Fibroblast of mammary gland (primary cell): ENCODE data around the gene PPARA.

Experiments used
- DNase-seq: peaks from one replicate; pipeline ENCODE4 v3.0.0-alpha.2; 2010; ENCODE audit warnings: low read depth
- H3K4me3 ChIP-seq: 2 replicates; pipeline ENCODE4 v1.5.1; 2011; ENCODE audit warnings: low read depth, mild to moderate bottlenecking, low read length, moderate library complexity; ENCODE audit not compliant: control insufficient read depth
- TF ChIP-seq, protein P1 (sequence below): conservative IDR thresholded peaks from 2 replicates; pipeline ENCODE4 v1.5.1; 2011; ENCODE audit warnings: low read depth, low read length, inconsistent platforms; ENCODE audit not compliant: control insufficient read depth, insufficient read depth

Gene PPARA

DNA sequence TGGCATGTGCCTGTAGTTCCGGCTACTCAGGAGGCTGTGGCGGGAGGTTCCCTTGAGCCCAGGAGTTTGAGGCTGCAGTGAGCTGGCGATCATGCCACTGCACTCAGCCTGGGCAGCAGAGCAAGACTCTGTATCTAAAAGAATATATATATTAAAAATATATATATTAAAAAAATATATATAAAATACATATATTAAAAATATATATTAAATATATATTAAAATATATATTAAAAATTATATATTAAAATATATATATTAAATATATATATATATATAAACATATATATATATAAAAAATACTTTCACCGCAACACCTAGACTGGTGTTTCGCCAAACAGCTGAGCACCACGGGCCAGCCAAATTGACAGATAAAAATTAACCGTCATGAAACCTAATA lies 126.2 kb downstream of the PPARA start:
- no peak overlapping the region for H3K4me3 ChIP-seq
- TF ChIP-seq, protein P1, sequence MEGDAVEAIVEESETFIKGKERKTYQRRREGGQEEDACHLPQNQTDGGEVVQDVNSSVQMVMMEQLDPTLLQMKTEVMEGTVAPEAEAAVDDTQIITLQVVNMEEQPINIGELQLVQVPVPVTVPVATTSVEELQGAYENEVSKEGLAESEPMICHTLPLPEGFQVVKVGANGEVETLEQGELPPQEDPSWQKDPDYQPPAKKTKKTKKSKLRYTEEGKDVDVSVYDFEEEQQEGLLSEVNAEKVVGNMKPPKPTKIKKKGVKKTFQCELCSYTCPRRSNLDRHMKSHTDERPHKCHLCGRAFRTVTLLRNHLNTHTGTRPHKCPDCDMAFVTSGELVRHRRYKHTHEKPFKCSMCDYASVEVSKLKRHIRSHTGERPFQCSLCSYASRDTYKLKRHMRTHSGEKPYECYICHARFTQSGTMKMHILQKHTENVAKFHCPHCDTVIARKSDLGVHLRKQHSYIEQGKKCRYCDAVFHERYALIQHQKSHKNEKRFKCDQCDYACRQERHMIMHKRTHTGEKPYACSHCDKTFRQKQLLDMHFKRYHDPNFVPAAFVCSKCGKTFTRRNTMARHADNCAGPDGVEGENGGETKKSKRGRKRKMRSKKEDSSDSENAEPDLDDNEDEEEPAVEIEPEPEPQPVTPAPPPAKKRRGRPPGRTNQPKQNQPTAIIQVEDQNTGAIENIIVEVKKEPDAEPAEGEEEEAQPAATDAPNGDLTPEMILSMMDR, result no peak
- DNase-seq, result no peak

DNA sequence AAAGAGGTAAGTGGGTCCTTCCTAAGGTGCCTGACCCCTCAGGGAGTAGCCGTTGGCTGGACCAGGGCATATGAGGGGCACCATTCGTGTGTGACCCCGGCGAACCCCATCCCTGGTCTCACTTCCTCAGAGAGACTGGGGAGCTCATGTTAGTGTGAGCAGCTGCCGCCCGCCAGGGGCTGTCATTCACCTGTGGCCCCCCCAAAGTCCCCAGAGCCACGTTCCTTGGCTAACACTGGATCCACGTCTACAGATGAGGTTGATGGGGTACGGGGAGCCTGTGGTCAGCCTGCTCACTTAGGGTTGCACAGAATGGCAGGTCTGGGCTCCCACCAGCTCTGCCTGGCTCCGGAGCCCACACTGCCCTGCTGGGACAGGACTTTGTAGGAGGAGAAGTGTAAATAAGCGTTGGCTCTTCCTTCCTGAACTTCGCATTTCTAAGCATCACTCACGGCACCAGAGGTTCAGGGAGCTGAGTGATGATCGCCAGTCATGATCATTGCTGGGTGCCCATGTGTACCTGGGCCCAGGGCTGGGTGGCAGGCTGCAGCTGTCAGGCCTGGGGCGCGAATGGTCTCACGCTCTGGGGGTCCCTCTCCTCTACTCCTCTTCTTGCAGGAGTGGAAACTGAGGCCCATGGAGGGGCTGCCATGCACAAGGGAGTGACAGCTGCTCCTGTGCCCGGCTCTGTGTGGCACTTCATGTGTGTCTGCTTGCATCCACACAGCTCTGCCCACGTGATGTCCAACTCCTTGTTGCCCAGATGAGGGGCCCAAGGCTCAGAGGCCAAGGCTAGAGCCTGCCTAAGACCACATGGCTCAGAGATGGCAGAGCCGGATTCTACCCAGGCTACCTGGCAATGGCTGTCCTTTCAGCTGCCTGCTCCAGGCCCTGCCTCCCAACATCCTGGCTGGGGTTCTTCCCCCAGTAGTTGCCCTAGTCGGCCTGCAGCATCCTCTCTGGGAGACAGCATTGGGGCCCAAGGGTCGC lies 128.6 kb downstream of the PPARA start:
- TF ChIP-seq, protein P1, result no peak
- no peak for DNase-seq
- no peak overlapping the region for H3K4me3 ChIP-seq

DNA sequence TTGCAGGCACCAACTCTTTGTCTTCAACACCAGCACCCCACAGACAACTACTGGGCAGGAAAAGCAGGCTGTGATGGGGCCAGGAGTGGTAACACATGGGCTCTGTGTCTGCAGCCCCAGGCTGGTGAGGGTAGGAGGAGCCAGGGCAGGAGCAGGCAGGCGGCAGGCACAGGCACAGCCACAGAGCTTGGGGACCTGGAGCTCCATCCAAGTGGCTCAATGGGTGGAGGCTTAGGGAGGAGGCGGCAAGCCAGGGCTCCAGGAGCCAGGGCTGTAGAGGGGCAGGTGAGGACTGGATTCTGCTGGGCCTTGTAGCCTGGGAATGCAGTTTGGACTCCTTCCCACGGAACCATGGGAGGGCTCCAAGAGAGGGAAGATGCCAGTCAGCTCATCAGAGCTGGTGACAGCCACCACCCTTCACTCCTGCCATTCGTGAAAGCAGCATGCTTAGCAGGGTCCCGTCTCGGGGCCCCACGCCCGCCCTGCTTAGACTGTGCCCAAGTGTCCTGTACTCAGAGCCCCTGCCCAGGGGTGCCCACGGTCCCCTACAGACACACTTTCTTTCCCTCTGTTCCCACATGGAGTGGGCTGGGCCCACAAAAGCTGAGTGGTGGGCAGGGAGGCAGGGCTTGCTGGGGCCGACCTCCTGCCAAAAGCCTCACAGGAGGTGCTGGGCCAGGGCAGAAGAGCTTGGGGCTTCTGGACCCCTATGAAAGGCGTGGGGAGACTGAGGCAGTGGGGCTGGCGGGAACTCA lies 129.9 kb downstream of the PPARA start:
- TF ChIP-seq, protein P1, result no peak

DNA sequence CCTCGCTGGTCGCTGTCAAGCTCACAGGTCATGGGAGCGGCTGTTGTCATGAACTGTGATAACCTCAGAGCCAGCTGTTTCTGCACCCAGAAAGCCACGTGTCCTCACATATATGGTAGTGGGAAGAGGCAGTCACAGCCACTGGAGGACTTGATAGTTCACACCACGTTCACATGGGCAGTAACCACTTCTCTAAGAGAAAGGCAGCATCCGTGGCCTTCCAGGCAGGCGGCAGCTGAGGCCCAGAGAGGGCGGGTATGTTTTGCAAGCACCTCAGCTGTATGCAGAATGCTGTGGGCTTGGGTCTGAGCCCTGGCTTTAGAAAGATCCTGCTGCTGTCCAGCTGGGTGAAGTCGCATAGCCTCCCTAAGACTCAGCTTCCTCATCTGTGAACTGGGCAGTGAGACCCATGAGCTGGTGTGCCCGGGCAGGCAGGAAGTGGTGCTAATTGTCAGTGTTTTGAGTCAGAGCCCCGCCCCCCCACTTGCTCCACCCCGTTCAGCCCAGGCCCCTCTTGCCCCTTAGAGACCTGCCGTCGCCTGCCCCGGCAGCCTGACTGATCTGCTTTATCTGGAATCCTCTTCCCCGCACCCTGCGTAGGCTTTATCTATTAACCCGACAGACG lies 130.8 kb downstream of the PPARA start:
- H3K4me3 ChIP-seq, result no peak overlapping the region
- TF ChIP-seq, protein P1, result no peak
- DNase-seq, result no peak

More for the DNA sequence above, 129.9 kb downstream of the PPARA start:
- no peak overlapping the region for H3K4me3 ChIP-seq
- no peak for DNase-seq

DNA sequence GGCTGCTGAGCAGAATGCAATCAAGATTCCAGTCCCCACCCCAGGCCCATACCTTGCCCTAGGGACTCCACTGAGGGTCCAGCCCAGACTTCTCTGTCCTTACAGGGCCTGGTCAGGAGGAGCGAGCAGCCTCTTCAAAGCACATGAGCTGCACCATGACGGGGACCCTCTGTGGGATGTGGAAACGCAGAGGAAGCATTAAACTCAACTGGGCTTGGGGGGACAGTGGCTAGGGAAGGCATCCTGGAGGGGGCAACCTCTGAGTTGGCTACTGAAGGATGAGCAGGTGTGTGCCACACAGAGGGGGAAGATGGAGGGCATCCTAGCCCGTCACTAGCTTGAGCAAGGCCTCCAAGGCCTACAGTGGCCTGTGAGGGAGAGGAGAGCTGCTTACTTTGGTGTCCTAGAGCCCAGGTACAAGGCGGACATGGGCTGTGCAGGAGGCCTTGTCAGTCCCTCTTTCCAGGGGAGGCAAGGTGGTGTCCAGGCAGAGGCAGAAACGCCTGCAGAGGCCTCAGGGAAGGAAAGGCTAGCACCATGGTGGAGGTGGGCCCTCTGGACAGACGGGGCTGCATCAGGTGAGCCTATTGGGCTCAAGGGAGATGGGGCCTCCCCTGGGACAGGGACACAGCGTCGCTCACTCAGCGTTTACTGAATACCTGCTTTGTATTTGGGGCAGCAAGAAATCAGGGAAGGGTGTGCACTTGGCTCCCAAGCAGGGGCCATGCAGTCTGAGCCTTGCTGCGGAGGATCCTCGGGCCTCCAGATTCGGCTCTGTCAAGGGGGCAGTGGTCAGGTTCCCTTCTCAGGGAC lies 131.7 kb downstream of the PPARA start:
- no peak overlapping the region for H3K4me3 ChIP-seq
- DNase-seq, result no peak

More for the DNA sequence above, 131.7 kb downstream of the PPARA start:
- TF ChIP-seq, protein P1, result no peak
